SK-N-MC (cell line): ENCODE measurements around the gene FBF1.

ENCODE experiments used
- FOXP2 ChIP-seq: optimal IDR thresholded peaks from 2 replicates; pipeline ENCODE3; 2011; ENCODE audit warnings: mild to moderate bottlenecking, moderate library complexity; ENCODE audit not compliant: insufficient read depth; ENCODE audit errors: extremely low read length, control extremely low read depth
- POLR2AphosphoS5 ChIP-seq: IDR thresholded peaks from 2 replicates; pipeline ENCODE4 v1.6.1; 2012; ENCODE audit warnings: mild to moderate bottlenecking, low read depth, low read length, borderline replicate concordance

- TF ChIP-seq POLR2AphosphoS5 (no peak), FOXP2 (no peak)
Measured at GRCh38 chr17:75861927-75862317, 78.9 kb downstream of the FBF1 start.
